GM13977 (cell line): Measurements from ENCODE around the gene DCUN1D4.

Experiments
- DNase-seq: peaks from one replicate; pipeline ENCODE4 v3.0.0; 2012; ENCODE audit warnings: low spot score
- in situ Hi-C: fragments of 300-500 bp; cut with MboI; formaldehyde crosslinking; loops from one replicate; pipeline ENCODE4 v1.12.0; 2022; ENCODE audit warnings: low sequenced_read_pairs, low pct_unique_long_range_greater_than_20kb, mixed read lengths, inconsistent platforms; ENCODE audit not compliant: unreplicated experiment
- TF ChIP-seq, protein P1 (sequence below): IDR thresholded peaks from 2 replicates; pipeline ENCODE4 v1.5.1; 2012; ENCODE audit warnings: mild to moderate bottlenecking, control low read depth; ENCODE audit not compliant: insufficient read depth; ENCODE audit errors: extremely low read depth, missing control alignments

The DCUN1D4 gene

DNA sequence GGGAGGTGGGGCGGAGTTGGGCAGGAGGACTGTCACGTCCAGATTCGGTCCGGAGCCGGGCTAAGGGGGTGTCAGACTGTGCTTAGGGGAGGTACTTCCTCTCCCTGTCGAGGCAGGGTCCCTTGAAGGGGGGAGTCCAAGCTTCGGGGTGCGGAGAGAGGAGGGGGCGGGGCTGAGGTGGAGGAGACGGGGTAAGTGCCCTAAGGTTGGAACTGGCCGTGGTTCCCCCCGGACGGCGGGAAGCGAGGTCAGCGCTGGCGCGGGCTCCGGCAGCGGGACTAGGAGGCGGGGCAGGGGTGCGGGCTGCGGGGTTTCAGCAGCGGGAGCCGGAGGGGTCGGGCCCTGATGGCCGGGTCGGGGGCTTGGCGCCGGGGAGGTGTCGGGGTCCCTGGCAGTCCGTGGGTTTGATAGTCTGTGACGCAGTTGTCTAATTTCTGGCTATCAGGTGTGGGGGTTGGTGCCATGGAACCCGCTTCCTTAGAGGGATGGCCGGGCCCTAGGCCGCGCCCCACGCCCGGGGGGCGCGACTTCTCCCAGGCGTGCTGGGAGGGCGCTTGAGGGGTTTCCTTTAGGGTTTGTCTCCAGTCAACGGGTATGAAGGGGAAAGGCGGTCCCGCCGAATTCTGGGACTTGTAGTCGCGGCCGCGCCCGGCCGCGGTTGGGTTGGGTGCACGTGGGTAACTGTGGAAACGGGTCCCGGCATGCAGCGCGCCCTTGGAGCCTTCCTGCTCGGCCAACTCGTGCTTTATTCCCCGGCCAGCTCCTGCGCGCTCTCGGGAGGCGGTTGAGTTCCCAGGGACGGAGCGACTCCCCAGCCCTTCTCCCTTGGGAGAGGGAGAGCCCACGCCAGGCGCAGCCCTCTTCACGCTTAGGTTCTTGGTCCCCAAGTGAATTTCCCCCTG is 1.5 kb downstream of the DCUN1D4 start:
- DNase-seq: peak; percentile 87
- TF ChIP-seq, protein P1, sequence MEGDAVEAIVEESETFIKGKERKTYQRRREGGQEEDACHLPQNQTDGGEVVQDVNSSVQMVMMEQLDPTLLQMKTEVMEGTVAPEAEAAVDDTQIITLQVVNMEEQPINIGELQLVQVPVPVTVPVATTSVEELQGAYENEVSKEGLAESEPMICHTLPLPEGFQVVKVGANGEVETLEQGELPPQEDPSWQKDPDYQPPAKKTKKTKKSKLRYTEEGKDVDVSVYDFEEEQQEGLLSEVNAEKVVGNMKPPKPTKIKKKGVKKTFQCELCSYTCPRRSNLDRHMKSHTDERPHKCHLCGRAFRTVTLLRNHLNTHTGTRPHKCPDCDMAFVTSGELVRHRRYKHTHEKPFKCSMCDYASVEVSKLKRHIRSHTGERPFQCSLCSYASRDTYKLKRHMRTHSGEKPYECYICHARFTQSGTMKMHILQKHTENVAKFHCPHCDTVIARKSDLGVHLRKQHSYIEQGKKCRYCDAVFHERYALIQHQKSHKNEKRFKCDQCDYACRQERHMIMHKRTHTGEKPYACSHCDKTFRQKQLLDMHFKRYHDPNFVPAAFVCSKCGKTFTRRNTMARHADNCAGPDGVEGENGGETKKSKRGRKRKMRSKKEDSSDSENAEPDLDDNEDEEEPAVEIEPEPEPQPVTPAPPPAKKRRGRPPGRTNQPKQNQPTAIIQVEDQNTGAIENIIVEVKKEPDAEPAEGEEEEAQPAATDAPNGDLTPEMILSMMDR: no peak
- in situ Hi-C loops: no loop called here

DNA sequence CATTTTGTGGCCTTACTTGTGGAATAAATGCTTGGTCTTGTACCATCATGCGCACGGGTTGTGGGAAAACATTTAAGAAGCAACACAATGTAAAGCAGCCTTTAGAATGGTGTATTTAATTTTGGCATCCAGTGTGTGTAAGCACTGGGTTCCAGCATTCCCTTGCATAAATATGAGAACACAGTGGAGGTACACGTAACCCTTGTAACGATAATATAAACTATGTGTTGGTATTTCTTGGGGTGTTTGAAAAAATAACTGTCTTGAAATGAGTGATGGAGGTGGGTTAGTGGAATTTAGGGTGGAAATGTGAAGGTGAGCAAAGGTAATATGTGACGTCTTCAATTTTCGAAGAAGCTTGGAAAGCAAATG is 2.1 kb downstream of the DCUN1D4 start:
- in situ Hi-C loops: no loop called here
- DNase-seq: no peak
- TF ChIP-seq, protein P1: no peak

DNA sequence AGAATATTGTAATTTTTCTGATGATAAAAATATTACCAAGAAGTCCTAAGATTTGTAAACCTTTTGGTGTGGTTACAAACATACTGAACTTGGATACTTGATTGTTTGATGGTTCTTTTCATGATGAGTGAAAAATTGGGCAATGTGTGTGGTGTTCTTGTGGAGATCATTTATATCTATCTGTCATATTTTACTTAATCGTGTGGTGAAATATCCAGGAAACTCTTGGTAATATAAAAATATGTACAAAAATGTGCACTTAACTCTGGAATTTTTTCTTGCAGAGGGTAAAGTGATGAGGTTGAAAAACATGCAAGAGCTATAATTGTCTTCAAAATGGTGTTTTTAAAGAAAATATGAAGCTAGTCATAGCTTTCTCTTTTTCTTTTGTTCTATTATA is 2.8 kb downstream of the DCUN1D4 start:
- TF ChIP-seq, protein P1: no peak
- no peak for DNase-seq
- in situ Hi-C loops: no loop called here

DNA sequence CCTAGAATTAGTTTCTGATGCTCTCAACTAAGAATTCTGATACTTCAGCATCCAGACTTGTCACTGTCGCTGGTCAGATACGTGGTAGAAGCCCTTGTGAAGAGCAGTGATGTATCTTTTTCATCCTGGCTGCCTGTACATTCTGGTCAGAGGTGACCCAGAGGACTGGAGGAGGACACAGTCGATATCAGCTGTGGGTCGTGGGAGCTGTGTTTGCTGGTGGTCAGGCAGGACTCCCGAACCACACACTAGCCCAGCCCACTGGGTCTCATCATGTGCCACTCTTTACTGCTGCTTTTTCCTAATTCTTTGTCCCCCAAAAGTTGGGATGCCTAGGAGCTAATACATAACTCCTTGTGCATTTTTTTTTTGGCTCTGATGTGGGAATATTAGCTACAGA is 6.5 kb downstream of the DCUN1D4 start:
- TF ChIP-seq, protein P1: no peak
- in situ Hi-C loops: no loop called here
- no peak for DNase-seq

DNA sequence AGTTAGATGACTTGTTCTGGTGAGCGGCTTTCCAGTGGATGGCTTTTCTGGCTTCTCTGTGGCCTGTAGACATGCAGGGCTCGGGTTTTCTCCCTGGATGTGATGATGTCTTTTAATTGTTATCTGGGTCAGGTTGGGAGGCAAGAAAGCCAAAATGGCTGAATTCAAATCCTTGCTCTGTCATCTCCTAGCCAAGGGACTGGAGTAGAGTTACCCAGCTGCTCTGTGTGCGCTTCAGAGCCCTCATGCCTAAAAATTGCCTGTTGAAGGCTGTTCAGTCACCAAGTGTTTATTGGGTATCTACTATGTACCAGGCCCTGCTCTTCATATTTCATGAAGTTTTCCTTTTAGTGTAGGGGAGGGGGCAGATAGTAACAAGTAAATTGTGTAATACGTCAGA is 7.3 kb downstream of the DCUN1D4 start:
- TF ChIP-seq, protein P1: no peak
- no peak for DNase-seq
- in situ Hi-C loops: no loop called here

DNA sequence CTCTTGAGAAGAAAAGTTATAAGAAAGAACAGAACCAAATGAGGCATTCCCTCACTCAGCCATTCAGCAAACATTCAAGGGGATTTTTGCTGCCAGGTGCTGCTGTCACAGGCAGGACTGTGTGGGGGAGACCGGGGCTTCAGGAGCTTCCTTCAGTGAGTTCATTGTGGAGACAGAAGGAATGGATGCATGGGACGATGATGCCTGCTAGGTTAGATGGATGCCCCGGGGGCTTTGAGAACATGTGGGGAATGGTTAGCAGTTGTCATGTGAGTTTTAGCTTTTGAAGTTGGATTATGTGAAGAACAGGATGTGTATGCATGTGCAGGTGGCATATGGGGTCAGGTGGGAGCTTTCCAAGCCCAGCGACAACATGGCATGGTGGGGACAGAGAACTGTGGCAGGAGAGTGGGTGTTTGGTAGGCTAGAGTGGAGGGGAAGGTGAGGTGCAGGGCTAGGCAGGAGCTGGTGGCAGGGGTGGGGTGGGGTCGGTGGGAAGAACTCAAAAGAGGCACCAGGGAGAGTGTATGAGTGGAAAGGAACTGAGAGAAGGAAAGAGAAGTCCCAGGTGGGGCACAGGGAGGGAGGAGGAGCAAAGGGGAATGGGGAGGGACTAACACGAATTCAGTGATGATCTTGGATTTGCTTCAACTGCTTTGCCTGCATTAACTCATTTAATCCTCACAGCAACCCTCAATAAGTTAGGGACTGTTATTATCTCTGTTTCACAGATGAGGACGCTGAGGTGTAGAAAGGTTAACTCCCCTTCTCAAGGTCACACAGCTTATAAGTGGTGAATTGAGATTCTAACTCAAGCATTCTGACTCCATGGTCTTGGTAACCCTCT is 8.4 kb downstream of the DCUN1D4 start:
- in situ Hi-C loops: no loop called here
- TF ChIP-seq, protein P1: no peak
- no peak for DNase-seq
